ENCODE results near the gene TIMP2. TPM values are rescaled to one million over a fixed set of nuclear protein-coding genes. Genes with fewer than 3 reads are reported as not detected.

The TIMP2 gene
- total RNA-seq, 1 experiment from 2014 or later = 37.5 TPM

- peak; percentile 7 for DNase-seq (ENCODE audit: low spot score)
- in situ Hi-C loops (cut with HindIII; ENCODE audit: low sequenced_read_pairs) = no loop called here
Observed at GRCh38 chr17:78828470-78829185, 96.6 kb downstream of the TIMP2 start.

DNA sequence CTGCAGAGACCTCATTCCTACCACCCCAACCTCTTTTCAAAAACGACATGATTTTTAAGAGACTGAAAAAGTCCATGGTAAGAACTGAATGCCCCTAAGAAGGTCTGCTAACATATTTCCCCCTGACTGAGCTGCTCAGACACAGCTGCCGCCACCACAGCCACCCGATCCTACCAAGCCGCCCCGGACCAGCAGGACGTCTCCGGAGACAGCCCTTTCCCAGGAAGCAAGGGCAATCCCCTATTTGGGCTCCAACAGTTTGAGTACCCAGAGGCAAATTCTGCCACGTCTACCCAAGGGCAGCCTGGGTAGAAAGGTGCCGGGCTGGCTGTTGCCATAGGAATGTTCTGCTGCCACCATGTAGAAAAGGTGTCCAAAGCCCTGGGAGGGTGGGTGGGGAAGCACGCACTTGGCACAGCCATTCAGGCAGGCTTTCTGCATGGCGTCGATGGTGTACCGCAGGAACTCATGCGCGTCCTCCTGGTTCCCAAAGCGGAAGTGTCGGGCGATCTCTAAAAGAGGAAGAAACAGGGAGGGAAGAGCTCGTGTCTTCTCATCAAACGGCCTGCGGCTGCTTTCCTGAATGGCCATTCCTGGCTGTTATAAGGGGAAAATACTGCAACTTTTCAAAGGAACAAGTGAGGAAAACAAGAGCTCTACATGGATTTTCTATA is 98.2 kb downstream of the TIMP2 start:
- no peak for DNase-seq (ENCODE audit: low spot score)
- in situ Hi-C loops (cut with HindIII; ENCODE audit: low sequenced_read_pairs) = no loop called here

DNA sequence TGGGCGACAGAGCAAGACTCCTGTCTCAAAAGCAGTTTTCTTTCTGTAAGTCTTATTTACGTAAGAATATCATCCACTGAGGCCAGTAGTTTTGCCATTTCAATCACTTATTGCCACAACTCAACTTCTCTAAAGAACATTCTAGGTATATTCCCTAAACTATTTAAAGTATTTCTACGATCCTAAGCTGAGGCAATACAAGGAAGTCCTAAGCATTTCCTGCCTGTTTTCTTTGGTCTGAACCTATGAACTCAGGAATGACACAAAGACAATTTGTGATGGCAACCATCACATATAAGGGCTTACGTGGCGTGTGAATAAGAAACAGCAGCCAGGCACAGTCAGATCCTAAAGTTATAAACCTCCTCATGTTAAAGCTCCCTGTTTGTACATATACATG is 98.8 kb downstream of the TIMP2 start:
- no peak for DNase-seq (ENCODE audit: low spot score)
- in situ Hi-C loops (cut with HindIII; ENCODE audit: low sequenced_read_pairs) = no loop called here

DNA sequence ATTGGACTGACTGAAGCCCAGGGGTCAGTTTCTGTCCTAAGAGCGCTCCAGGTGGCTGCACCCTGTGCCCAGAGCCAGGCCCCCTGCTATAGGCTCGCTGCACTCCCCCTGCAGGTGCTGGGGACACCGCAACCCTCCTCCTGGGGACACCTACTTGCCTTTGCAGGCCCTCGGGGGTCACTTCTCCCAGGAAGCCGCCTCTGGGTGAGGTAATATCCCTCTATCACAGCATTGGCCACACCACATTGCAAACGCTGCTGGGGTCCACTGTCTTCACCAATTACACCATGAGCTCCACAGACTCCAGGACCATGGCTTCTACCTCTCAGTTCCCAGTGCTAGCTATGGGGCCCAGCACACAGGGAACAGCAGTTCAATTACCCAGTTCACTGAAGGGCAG is 99.5 kb downstream of the TIMP2 start:
- in situ Hi-C loops (cut with HindIII; ENCODE audit: low sequenced_read_pairs) = no loop called here

DNA sequence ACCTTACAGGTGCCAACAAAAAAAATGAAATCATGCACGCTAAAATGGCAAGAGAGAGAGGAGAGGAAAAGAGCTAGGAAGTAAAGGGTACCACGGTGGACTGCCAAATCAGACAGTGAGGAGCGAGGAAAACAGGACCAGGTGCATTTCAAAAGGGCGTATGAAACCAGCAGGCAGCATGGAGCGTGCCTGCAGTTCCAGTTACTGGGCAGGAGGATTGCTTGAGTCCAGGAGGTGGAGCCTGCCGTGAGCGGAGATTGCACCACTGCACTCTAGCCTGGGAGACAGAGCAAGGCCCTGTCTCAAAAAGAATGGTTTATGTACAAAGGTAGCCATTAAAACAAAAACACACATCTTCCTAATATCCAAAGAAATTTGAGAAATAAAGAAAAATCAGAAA is 100.9 kb downstream of the TIMP2 start:
- in situ Hi-C loops (cut with HindIII; ENCODE audit: low sequenced_read_pairs) = no loop called here
- DNase-seq (ENCODE audit: low spot score) = peak; percentile 27

More for the DNA sequence above, 99.5 kb downstream of the TIMP2 start:
- no peak for DNase-seq (ENCODE audit: low spot score)

DNA sequence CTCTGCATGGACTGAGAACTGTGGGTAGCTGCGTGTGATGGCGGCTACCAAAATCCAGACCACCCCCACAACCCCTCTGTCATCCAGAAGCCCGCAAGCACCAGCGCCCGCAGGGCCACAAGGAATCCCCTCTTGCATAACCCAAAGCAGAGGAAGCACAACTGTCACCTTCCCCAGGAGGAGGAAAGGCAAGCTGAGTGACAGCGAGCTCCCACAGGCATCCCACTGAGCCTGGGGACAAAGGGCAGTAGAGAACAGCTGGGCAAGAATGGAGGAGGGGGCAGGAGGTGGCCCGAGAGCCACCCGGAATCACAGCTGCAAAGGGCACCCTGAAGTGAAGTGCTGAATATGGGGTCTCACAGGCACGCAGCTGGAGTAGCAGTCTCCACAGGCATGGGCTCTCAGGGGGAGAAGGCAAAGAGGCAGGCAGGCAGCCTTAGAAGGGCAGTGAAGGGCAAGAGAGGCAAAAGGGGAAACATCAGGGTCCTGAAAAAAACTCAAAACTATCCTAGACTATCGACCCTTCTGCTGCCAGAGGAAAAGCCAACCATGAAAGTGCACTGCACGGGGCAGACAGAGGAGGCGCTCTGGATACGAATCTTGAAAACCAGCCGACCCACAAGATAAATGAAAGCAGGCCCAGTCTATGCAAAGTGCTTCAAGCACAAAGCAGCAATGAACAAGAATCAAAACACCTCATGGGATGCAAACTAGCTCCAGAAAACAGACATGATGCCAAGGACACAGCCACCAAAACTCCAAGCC is 101.7 kb downstream of the TIMP2 start:
- in situ Hi-C loops (cut with HindIII; ENCODE audit: low sequenced_read_pairs) = no loop called here
- DNase-seq (ENCODE audit: low spot score) = no peak

GRCh38 chr17:78822552-78822951 is 102.6 kb downstream of the TIMP2 start:
- no peak for DNase-seq (ENCODE audit: low spot score)
- in situ Hi-C loops (cut with HindIII; ENCODE audit: low sequenced_read_pairs) = no loop called here

DNA sequence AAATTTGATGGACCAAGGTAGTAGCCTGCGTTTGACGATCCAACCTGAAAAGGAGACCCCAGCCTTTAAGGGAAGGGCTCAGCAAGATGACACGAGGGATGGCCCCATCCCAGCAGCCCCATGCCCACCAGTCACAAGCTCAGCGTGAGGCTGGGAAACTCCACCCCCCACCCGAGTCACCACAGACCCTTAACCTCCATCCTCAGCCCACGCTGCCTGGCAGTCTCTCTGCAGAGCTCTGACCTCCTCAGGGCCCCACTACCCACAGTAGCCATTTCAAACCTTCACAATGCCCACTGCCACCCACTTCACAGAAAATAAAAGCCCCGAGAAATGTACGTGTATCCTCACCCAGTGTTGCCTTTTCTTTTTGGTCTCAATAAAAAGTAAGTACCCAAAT is 103.2 kb downstream of the TIMP2 start:
- in situ Hi-C loops (cut with HindIII; ENCODE audit: low sequenced_read_pairs) = no loop called here
- no peak for DNase-seq (ENCODE audit: low spot score)

DNA sequence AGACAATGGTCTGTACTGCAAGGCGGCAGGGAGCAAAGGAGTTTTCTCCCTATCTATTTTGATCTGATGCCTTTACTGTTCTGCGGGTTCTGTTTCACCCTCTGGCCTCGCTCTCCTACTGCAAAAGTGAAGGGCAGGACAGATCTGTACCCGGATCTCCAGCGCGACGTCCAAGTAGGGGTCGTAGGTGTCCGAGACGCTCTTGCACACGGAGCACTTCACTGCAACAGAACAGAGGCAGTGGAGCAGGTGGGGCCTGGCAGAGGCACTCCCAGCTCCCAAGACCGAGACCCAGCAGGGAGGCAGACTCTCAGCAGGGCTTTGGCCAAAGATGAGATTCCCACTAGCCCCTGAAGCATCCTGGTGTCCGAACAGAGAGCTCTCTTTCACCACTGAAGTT is 104.3 kb downstream of the TIMP2 start:
- in situ Hi-C loops (cut with HindIII; ENCODE audit: low sequenced_read_pairs) = no loop called here
- DNase-seq (ENCODE audit: low spot score) = no peak

- no peak for DNase-seq (ENCODE audit: low spot score)
- in situ Hi-C loops (cut with HindIII; ENCODE audit: low sequenced_read_pairs) = no loop called here
Observed at GRCh38 chr17:78819806-78820792, 105.1 kb downstream of the TIMP2 start.

DNA sequence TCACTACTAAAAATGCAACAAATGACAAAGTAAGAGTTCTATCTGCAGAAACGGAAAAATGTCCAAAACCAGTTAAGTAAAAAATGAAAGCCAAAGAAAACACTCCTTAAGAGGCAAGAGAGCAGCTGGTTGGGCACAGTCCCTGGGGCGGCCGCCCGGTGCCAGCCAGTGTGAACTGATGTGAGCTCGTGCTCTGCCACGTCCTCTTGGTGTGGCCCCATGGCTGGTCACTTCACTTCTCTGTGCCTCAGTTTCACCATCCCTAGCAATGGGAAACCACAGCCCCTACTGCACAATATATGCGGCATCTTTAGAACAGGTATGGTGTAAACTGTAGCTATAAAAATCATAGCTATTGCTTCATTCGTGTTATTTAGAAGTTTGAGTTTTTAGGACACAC is 105.8 kb downstream of the TIMP2 start:
- no peak for DNase-seq (ENCODE audit: low spot score)
- in situ Hi-C loops (cut with HindIII; ENCODE audit: low sequenced_read_pairs) = no loop called here

GRCh38 chr17:78818932-78819331 is 106.3 kb downstream of the TIMP2 start:
- DNase-seq (ENCODE audit: low spot score) = no peak
- in situ Hi-C loops (cut with HindIII; ENCODE audit: low sequenced_read_pairs) = no loop called here

GRCh38 chr17:78818152-78818846 is 106.9 kb downstream of the TIMP2 start:
- in situ Hi-C loops (cut with HindIII; ENCODE audit: low sequenced_read_pairs) = no loop called here
- no peak for DNase-seq (ENCODE audit: low spot score)

GRCh38 chr17:78817123-78817522 is 108.1 kb downstream of the TIMP2 start:
- in situ Hi-C loops (cut with HindIII; ENCODE audit: low sequenced_read_pairs) = no loop called here

DNA sequence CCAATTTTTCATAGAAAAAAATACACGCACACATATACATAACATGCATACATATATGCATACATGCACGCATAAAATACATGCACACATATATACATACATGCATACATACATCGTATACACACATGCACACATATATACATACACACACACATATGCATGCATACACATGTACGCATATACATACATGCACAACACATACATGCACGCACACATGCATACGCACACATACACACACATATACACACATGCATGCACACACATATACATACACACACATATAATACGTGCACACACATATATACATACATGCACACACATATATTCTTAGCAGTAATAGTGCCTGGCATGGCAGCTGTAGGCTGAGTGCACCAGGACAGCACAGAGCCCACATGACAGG is 109.5 kb downstream of the TIMP2 start:
- DNase-seq (ENCODE audit: low spot score) = no peak
- in situ Hi-C loops (cut with HindIII; ENCODE audit: low sequenced_read_pairs) = no loop called here

More at GRCh38 chr17:78817123-78817522, 108.1 kb downstream of the TIMP2 start:
- no peak for DNase-seq (ENCODE audit: low spot score)

DNA sequence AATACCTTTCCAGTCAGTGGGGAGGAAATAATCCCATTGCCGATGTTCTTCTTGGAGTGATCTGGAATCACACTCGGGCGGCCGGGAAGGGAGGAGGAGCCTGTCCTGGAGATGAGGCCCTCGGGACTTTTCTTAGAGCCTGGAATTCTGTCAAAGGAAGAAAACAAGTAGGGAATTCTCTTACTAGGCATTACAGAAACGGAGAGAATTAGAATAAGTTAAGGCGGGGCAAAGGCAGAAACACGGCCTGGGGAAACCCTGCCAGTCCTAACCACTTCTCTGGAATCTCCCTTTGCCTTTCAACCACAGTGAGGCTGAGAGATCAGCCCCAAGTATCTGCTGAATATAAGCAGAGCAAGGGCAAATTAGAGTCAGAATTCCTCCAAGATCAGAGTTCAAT is 112.3 kb downstream of the TIMP2 start:
- DNase-seq (ENCODE audit: low spot score) = no peak
- in situ Hi-C loops (cut with HindIII; ENCODE audit: low sequenced_read_pairs) = no loop called here

DNA sequence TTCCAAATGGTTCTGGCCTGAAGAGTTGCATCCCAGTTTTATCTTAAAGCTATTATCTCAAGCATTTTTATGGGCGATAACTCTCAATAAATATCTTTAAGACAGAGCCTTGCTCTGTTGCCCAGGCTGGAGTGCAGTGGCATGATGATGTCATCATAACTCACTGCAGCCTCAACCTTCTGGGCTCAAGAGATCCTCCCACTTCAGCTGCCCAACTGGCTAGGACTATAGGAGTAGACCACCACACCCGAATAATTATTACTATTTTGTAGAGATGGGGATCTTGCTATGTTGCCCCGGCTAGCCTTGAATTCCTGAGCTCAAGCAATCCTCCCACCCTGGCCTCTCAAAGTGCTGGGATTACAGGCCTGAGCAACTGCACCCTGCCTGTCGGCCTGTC is 117.0 kb downstream of the TIMP2 start:
- no peak for DNase-seq (ENCODE audit: low spot score)
- in situ Hi-C loops (cut with HindIII; ENCODE audit: low sequenced_read_pairs) = no loop called here

- no peak for DNase-seq (ENCODE audit: low spot score)
- in situ Hi-C loops (cut with HindIII; ENCODE audit: low sequenced_read_pairs) = no loop called here
Observed at GRCh38 chr17:78806451-78806850, 118.7 kb downstream of the TIMP2 start.

DNA sequence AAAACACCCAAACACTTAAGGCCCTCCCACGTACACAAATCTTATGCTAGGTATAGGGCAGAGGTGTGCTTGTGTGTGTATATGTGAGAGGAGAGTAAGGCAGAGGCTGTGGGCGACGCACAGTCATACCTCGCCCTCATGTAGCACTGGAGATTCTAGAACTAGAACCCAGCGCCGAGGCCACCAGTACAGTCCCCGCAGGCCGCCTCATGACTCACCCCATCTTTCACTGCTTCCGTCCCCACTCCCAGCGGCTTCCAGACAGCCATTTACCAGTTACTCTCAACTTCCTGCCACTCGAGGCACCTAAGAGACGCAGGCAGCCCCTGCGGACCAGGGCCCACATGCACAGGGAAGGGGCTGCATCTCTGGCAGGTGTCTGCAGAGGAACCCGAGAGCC is 119.9 kb downstream of the TIMP2 start:
- in situ Hi-C loops (cut with HindIII; ENCODE audit: low sequenced_read_pairs) = no loop called here
- no peak for DNase-seq (ENCODE audit: low spot score)
